Measurements from ENCODE around the gene NUP37. TPM values are rescaled to one million over a fixed set of nuclear protein-coding genes. Genes with fewer than 3 reads are reported as not detected.
"Not testable (repeated sequence)": the region's sequence is repeated elsewhere in the genome, so short reads cannot be mapped to it uniquely, and the experiment has no call there.

Gene NUP37
- total RNA-seq, 1 donor from 2014 or later, result 81.5 TPM

DNA sequence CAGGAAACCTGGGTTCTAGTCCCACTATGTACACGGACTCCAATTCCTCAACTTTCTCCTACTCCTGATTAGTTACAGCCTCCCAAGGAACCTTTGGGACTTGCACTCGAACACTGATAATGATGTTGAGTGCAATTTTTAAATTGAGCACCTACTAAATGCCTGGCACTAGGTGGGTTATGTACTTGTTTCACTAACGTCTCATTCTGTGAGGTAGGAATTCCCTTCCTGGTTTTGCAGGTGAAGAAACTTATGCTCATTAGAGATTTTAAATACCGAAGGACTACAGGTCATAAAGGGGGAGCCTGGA is 605 bp upstream of the NUP37 start:
- Mint-ChIP-seq H3K9me3 (no peaks in the 10 kb centered on the region), H3K27ac (peak overlapping the region; percentile 95), H3K4me1 (ENCODE audit: low read depth) (peaks cover 51% of the 10 kb centered on the region), H3K4me3 (peak overlapping the region; percentile 92), H3K36me3 (ENCODE audit: low read depth) (peaks cover 19% of the 10 kb centered on the region), H3K27me3 (ENCODE audit: insufficient read depth) (no peaks in the 10 kb centered on the region)
- DNase-seq (ENCODE audit: low spot score), result no peak
- intact Hi-C loops (cut with micrococcal nuclease), result loop anchor here (1.0 to 2.0 kb wide), 8 partner anchors 48 to 840 kb away; partner anchors contain the start of genes DRAM1 and UTP20

DNA sequence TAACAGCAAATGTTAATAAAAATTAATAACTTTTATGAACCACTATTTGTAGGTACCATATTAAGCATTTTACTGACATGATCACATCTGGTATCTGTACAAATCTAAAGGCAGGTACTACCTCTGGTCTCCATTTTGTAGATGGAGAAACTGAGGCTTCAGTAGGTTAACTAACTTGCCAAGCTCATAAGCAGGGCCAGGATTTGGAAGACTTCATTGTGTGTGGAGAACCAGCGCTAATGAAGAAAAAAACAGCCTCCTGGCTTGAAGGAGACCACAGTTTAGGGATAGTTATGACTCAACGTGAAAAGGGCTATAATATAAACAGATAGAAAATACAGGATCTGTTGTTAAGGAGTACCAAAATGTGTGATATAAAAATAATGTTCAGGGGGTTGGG is 1.0 kb downstream of the NUP37 start:
- DNase-seq (ENCODE audit: low spot score), result no peak
- Mint-ChIP-seq H3K4me3 (peak overlapping the region; percentile 92), H3K36me3 (ENCODE audit: low read depth) (peaks cover 12% of the 10 kb centered on the region), H3K4me1 (ENCODE audit: low read depth) (peaks cover 47% of the 10 kb centered on the region), H3K27ac (peak overlapping the region; percentile 65), H3K9me3 (no peaks in the 10 kb centered on the region), H3K27me3 (ENCODE audit: insufficient read depth) (no peaks in the 10 kb centered on the region)
- intact Hi-C loops (cut with micrococcal nuclease), result no loop called here

DNA sequence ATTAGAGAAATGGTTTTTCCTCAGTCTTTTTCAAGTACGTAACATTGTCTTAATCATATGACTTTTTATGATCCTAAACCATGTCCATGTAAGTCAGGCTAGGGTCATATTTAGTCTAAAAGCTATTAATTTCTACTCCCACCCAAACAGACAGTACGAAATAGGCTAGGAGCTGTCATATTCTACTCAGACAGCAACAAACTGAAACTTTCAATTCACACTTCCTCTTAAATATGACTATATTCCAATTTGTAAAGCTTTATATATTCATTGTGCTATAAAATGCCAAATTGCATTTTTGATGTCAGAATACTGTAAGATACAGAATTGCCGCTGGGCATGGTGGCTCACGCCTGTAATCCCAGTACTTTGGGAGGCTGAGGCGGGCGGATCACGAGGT is 3.5 kb downstream of the NUP37 start:
- peaks cover 17% of the 10 kb centered on the region for H3K36me3 Mint-ChIP-seq (ENCODE audit: low read depth)

DNA sequence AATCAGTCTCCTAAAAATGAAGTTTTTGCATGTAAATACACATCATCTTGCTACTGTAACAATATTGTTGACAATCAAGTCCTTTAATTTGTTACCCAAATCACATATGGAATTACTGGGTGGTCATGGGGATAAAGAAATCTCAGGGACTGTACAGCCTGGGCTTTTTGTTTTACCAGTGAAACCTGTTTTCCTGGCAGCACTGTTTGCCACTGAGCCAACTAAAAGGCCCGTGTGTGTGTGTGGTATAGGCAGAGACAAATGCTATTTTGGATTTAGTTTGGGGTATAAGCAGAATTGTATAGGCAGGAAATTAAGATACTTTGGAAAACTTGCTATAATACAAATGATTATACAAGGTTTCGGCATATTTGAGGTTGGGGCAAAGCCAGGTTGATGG is 5.7 kb downstream of the NUP37 start:
- H3K4me1 Mint-ChIP-seq (ENCODE audit: low read depth), result peaks cover 24% of the 10 kb centered on the region
- no peak overlapping the region for H3K4me3 Mint-ChIP-seq
- H3K27me3 Mint-ChIP-seq (ENCODE audit: insufficient read depth), result no peaks in the 10 kb centered on the region
- no peak overlapping the region for H3K27ac Mint-ChIP-seq
- intact Hi-C loops (cut with micrococcal nuclease), result no loop called here
- no peak for DNase-seq (ENCODE audit: low spot score)
- H3K9me3 Mint-ChIP-seq, result no peaks in the 10 kb centered on the region
- H3K36me3 Mint-ChIP-seq (ENCODE audit: low read depth), result peaks cover 33% of the 10 kb centered on the region

More for the DNA sequence above, 3.5 kb downstream of the NUP37 start:
- no peak for DNase-seq (ENCODE audit: low spot score)
- Mint-ChIP-seq H3K4me1 (ENCODE audit: low read depth) (peaks cover 33% of the 10 kb centered on the region), H3K27me3 (ENCODE audit: insufficient read depth) (no peaks in the 10 kb centered on the region), H3K4me3 (no peak overlapping the region), H3K27ac (no peak overlapping the region), H3K9me3 (no peaks in the 10 kb centered on the region)
- intact Hi-C loops (cut with micrococcal nuclease), result no loop called here

DNA sequence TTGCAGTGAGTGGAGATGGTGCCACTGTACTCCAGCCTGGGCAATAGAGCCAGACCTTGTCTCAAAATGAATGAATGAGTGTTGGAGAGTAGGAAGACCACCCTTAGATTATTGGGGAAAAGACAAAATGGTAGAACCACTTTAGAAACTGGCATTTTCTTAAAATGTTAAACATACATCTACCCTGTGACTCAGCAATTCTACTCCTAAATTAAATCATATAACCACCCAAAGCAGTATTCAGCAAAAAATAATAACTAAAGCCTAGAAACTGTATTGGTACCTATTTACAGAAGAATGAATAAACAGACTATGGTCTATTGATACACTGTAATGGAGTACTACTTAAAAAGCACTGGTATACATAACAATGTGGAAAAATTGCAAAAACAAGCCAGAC is 9.1 kb downstream of the NUP37 start:
- H3K4me1 Mint-ChIP-seq (ENCODE audit: low read depth), result peaks cover 19% of the 10 kb centered on the region
- no peak overlapping the region for H3K4me3 Mint-ChIP-seq
- no peak overlapping the region for H3K27ac Mint-ChIP-seq
- intact Hi-C loops (cut with micrococcal nuclease), result no loop called here
- peaks cover 54% of the 10 kb centered on the region for H3K36me3 Mint-ChIP-seq (ENCODE audit: low read depth)
- peaks cover 17% of the 10 kb centered on the region for H3K9me3 Mint-ChIP-seq
- H3K27me3 Mint-ChIP-seq (ENCODE audit: insufficient read depth), result no peaks in the 10 kb centered on the region
- no peak for DNase-seq (ENCODE audit: low spot score)

DNA sequence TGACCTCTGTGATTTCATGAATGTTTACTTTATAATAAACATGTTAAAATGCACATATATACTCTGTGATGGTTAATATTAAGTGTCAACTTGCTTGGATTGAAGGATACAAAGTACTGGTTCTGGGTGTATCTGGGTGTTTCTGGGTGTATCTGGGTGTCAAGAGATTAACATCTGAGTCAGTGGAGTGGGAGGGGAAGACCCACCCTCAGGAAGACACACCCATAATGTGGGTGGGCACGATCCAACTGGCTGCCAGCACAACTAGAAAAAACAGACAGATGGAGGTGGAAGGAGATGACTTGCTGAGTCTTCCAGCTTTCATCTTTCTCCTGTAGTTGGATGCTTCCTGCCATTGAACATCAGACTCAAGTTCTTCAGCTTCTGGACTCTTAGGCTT is 11.9 kb downstream of the NUP37 start:
- intact Hi-C loops (cut with micrococcal nuclease), result no loop called here
- H3K27ac Mint-ChIP-seq, result no peak overlapping the region
- H3K4me3 Mint-ChIP-seq, result no peak overlapping the region
- H3K9me3 Mint-ChIP-seq, result peaks cover 37% of the 10 kb centered on the region
- H3K27me3 Mint-ChIP-seq (ENCODE audit: insufficient read depth), result no peaks in the 10 kb centered on the region
- H3K4me1 Mint-ChIP-seq (ENCODE audit: low read depth), result peaks cover 13% of the 10 kb centered on the region
- no peak for DNase-seq (ENCODE audit: low spot score)
- H3K36me3 Mint-ChIP-seq (ENCODE audit: low read depth), result peaks cover 80% of the 10 kb centered on the region

DNA sequence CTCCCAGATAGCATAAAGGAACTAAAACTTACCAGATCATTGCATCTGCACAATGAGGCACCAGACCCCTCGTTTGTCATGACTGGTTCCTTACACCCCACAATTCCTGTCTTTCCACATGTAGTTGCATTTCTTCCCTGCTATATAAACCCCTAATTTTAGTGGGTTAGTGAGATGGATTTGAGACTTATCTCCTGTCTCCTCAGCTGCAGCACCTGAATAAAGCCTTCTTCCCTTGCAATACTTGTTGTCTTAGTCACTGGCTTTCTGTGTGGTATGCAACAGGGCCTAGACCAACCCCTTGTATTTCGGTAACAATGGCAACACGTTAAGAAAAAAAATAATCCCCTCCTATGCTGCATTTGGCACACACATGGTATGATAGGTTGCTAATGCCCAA is 13.0 kb downstream of the NUP37 start:
- no peaks in the 10 kb centered on the region for H3K27me3 Mint-ChIP-seq (ENCODE audit: insufficient read depth)
- DNase-seq (ENCODE audit: low spot score), result no peak
- no peak overlapping the region for H3K27ac Mint-ChIP-seq
- H3K4me1 Mint-ChIP-seq (ENCODE audit: low read depth), result peaks cover 19% of the 10 kb centered on the region
- H3K36me3 Mint-ChIP-seq (ENCODE audit: low read depth), result peaks cover 85% of the 10 kb centered on the region
- H3K9me3 Mint-ChIP-seq, result peaks cover 37% of the 10 kb centered on the region
- no peak overlapping the region for H3K4me3 Mint-ChIP-seq
- intact Hi-C loops (cut with micrococcal nuclease), result no loop called here

DNA sequence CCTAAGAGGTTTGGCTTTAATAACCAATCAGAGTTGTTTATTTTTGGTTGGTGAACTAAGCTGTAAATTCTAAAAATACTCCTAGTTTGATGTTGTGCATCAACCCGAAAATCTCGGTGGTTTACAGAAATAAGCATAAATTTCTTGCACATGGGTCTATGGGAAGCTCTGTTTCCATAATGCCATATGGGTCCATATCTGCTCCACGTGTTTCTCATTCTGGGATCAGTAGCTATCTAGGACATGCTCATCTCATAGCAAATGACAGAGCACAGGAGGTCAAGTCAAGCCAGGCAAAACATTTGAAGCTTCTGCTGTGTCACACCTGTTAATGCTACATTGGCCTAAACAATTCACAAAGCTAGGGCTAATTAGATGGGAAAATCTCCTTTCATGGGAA is 23.1 kb downstream of the NUP37 start:
- Mint-ChIP-seq H3K27me3 (ENCODE audit: insufficient read depth) (no peaks in the 10 kb centered on the region), H3K4me1 (ENCODE audit: low read depth) (peaks cover 16% of the 10 kb centered on the region), H3K9me3 (no peaks in the 10 kb centered on the region), H3K27ac (no peak overlapping the region), H3K4me3 (no peak overlapping the region), H3K36me3 (ENCODE audit: low read depth) (peaks cover 23% of the 10 kb centered on the region)
- DNase-seq (ENCODE audit: low spot score), result no peak
- intact Hi-C loops (cut with micrococcal nuclease), result loop anchor here (5.0 to 10.0 kb wide), 2 partner anchors 205 to 648 kb away; no protein-coding TSS in a partner anchor

DNA sequence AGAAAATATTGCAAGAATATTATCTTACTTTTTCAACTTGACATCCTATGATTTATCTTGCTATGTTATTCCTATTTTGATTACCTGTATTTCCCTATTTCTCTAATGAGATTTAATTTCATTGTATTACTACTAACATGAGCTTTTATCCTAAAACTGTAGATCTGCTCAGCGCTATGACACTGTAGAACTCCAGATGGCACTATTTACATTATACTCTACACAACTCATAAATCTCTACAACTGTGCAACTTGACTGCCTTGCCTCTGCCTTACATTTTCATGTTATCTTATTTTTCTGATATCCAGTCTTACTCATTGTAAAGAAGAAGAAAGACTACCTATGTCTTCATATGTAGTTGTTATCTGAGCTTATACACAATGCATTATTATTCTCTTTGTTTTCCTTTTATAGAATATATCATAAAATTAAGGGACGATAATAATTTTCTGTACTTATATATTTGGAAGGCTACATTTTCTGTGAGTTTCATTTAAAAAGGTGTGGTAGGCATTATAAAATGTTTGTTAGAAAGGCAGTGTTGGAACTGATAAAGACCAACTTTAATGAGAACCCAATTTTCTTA is 24.1 kb downstream of the NUP37 start:
- Mint-ChIP-seq H3K27ac (no peak overlapping the region), H3K4me3 (no peak overlapping the region), H3K4me1 (ENCODE audit: low read depth) (peaks cover 16% of the 10 kb centered on the region), H3K36me3 (ENCODE audit: low read depth) (peaks cover 23% of the 10 kb centered on the region), H3K27me3 (ENCODE audit: insufficient read depth) (no peaks in the 10 kb centered on the region), H3K9me3 (no peaks in the 10 kb centered on the region)
- intact Hi-C loops (cut with micrococcal nuclease), result loop anchor here (1.0 to 10.0 kb wide), 5 partner anchors 207 to 674 kb away; no protein-coding TSS in a partner anchor
- DNase-seq (ENCODE audit: low spot score), result no peak

DNA sequence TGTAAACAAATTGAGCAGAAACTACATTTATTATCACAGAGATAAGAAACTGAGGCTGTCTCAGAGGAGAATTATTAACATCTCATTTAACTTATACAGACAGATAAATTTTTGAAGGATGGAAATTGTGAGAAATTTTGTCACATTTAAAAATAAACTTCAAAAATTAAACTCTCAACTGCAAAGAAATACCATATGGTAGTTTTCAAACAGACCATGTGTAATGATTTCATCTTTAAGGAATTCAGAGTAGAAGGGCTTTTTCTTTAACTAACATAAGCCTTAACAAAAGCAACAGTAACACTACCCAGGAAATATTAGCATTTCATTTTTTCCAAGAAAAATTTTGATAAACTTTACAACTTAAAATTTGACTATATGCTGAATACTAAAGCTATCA is 26.6 kb downstream of the NUP37 start:
- no peak for DNase-seq (ENCODE audit: low spot score)
- H3K27me3 Mint-ChIP-seq (ENCODE audit: insufficient read depth), result no peaks in the 10 kb centered on the region
- no peak overlapping the region for H3K4me3 Mint-ChIP-seq
- intact Hi-C loops (cut with micrococcal nuclease), result loop anchor here (10.0 kb wide), 1 partner anchor 651 kb away; no protein-coding TSS in a partner anchor
- H3K36me3 Mint-ChIP-seq (ENCODE audit: low read depth), result peaks cover 21% of the 10 kb centered on the region
- peaks cover 16% of the 10 kb centered on the region for H3K4me1 Mint-ChIP-seq (ENCODE audit: low read depth)
- no peaks in the 10 kb centered on the region for H3K9me3 Mint-ChIP-seq
- H3K27ac Mint-ChIP-seq, result no peak overlapping the region

DNA sequence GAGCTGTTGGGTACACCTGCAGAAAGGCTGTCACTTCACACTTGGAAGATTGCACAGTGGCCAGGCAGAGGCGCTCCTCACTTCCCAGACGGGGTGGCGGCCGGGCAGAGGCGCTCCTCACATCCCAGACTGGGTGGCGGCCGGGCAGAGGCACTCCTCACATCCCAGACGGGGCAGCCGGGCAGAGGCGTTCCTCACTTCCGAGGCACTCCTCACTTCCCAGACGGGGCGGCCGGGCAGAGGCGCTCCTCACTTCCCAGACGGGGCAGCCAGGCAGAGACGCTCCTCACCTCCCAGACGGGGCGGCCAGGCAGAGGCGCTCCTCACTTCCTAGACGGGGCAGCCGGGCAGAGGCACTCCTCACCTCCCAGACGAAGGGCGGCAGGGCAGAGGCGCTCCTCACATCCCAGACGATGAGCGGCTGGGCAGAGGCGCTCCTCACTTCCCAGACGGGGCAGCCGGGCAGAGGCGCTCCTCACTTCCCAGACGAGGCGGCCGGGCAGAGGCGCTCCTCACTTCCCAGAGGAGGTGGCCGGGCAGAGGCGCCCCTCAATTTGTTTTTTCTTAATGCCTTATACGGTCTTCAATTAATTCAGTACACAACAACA is 30.6 kb downstream of the NUP37 start:
- DNase-seq (ENCODE audit: low spot score); H3K9me3 Mint-ChIP-seq; H3K27ac Mint-ChIP-seq; H3K27me3 Mint-ChIP-seq (ENCODE audit: insufficient read depth); H3K4me3 Mint-ChIP-seq; intact Hi-C loops (cut with micrococcal nuclease): not testable (repeated sequence)
- peaks cover 16% of the 10 kb centered on the region for H3K4me1 Mint-ChIP-seq (ENCODE audit: low read depth)
- H3K36me3 Mint-ChIP-seq (ENCODE audit: low read depth), result peaks cover 18% of the 10 kb centered on the region

DNA sequence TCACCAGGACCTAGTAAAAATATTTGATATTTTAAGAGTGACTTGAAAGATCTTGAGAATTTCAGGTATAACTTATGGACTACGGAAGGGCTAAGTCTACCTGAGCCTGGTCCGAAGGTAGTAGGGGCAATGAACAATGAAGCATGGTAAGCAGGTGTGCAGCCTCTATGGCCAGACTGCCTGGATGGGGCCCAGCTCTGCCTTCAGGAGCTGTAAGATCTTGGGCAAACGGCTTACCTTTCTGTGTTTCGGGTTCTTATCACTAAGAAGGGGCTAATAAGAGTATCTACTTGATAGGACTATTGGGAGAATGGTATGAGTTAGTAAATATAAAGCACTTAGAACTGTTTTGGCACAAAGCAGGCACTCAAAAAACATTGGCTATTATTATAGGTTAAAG is 39.1 kb downstream of the NUP37 start:
- DNase-seq (ENCODE audit: low spot score), result no peak
- intact Hi-C loops (cut with micrococcal nuclease), result no loop called here
- H3K9me3 Mint-ChIP-seq, result no peaks in the 10 kb centered on the region
- H3K27me3 Mint-ChIP-seq (ENCODE audit: insufficient read depth), result no peaks in the 10 kb centered on the region
- H3K27ac Mint-ChIP-seq, result no peak overlapping the region
- H3K4me1 Mint-ChIP-seq (ENCODE audit: low read depth), result no peaks in the 10 kb centered on the region
- no peak overlapping the region for H3K4me3 Mint-ChIP-seq
- peaks cover 51% of the 10 kb centered on the region for H3K36me3 Mint-ChIP-seq (ENCODE audit: low read depth)

DNA sequence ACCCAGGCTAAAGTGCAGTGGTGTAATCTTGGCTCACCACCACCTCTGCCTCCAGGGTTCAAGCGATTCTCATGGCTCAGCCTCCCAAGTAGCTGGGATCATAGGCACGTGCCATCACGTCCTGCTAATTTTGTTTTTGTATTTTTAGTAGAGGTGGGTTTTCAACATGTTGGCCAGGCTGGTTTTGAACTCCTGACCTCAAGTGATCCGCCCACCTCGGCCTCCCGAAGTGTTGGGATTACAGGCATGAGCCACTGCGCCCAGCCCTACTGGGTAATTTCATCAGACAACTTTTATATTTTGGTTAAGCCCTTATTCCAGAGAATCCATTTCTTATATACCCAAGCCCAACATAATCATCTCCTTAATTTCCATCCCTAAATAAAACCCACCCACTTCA is 47.8 kb downstream of the NUP37 start:
- H3K4me1 Mint-ChIP-seq (ENCODE audit: low read depth); H3K27ac Mint-ChIP-seq; H3K27me3 Mint-ChIP-seq (ENCODE audit: insufficient read depth); DNase-seq (ENCODE audit: low spot score); H3K4me3 Mint-ChIP-seq; H3K9me3 Mint-ChIP-seq; intact Hi-C loops (cut with micrococcal nuclease): not testable (repeated sequence)
- peaks cover 11% of the 10 kb centered on the region for H3K36me3 Mint-ChIP-seq (ENCODE audit: low read depth)

Data from activated T-helper 1 cell treated with anti-CD3 and anti-CD28 coated beads, Interleukin-12 subunit alpha, Interleukin-12 subunit beta, Interleukin-2, Interleukin-4 antibody, amounts not matched to agents 30 ng/mL and 10 ng/mL and 1 ng/mL, durations not matched to agents 14 hours and 24 hours and 36 hours (primary cell).